ENCODE results near the gene ENAH. TPM values are rescaled to one million over a fixed set of nuclear protein-coding genes. Genes with fewer than 3 reads are reported as not detected.

Gene ENAH
- total RNA-seq, 1 experiment from 2014 or later = 285 TPM

DNA sequence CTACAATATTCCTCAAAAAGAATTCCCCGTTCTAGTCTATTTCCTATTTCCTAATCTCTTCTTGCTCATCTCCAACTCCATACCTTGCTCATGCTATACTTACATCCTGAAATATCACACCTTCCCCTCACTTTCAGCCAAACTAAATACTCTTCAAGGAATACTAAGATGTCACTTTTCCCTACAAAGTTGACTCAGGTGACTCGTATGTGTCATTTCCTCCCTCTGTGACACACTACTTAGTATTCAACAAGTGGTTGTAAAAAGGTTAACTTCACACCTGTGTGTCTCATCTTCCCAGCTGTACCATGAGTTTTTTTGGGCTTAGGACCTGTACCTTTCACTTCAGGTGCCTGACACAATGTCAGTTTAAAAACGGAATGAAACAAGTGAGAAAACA, 143.2 kb downstream of the ENAH start:
- Histone ChIP-seq H3K14ac (ENCODE audit: insufficient read depth, low read length) (no peak overlapping the region), H3T11ph (ENCODE audit: low read length) (no peak overlapping the region), H3K9ac (ENCODE audit: extremely low read depth, insufficient read length, low read length) (no peak overlapping the region), H4K8ac (replicated peaks; ENCODE audit: insufficient read length, low read depth, low read length) (no peak overlapping the region), H3K79me1 (ENCODE audit: insufficient read depth, low read depth, low read length, poor library complexity, severe bottlenecking) (no peaks in the 10 kb centered on the region), H2AK5ac (ENCODE audit: insufficient read length, low read length) (no peak overlapping the region), H3K4me2 (ENCODE audit: insufficient read depth, insufficient read length, low read length) (no peak overlapping the region), H3K4me1 (ENCODE audit: insufficient read depth, low read length) (peaks cover 6% of the 10 kb centered on the region; the same call in 1 of the 2 replicates), H3K56ac (ENCODE audit: insufficient read length, low read depth, low read length) (no peak overlapping the region), H4K5ac (ENCODE audit: insufficient read length, low read depth, low read length) (no peak overlapping the region), H2AFZ (ENCODE audit: low read length) (no peak overlapping the region), H2BK20ac (ENCODE audit: low read depth, low read length, poor library complexity, severe bottlenecking) (no peak overlapping the region), H3K4ac (ENCODE audit: low read depth, low read length) (no peak overlapping the region), H3K23ac (ENCODE audit: insufficient read length, low read depth, low read length) (no peak overlapping the region), H2BK12ac (ENCODE audit: insufficient read length, low read depth, low read length) (no peak overlapping the region), H3K27me3 (ENCODE audit: insufficient read depth, low read length) (no peaks in the 10 kb centered on the region), H3K18ac (ENCODE audit: insufficient read length, low read depth, low read length) (no peak overlapping the region), H3K27ac (ENCODE audit: insufficient read length, low read depth, low read length) (peak overlapping the region; percentile 68), H3K79me2 (ENCODE audit: insufficient read depth, low read length) (no peaks in the 10 kb centered on the region), H3K23me2 (ENCODE audit: insufficient read length, low read depth, low read length, poor library complexity, severe bottlenecking) (no peaks in the 10 kb centered on the region), H2BK5ac (ENCODE audit: insufficient read length, low read length) (no peak overlapping the region), H2BK15ac (ENCODE audit: low read depth, low read length) (no peak overlapping the region), H4K91ac (ENCODE audit: insufficient read length, low read depth, low read length) (no peak overlapping the region), H2BK120ac (ENCODE audit: low read depth, low read length, poor library complexity, severe bottlenecking) (no peak overlapping the region), H3K9me3 (ENCODE audit: control insufficient read depth, low read depth, low read length) (no peaks in the 10 kb centered on the region), H4K20me1 (ENCODE audit: control insufficient read depth, insufficient read depth, insufficient read length) (no peaks in the 10 kb centered on the region)
- no peak for TF ChIP-seq CTCF (conservative IDR thresholded peaks at IDR 0.05)
- DNase-seq = no peak
- H3K36me3 Mint-ChIP-seq (ENCODE audit: insufficient read depth in 1 of 3, low read depth in 3 of 3) = peaks cover 27 to 59% (median 58%) of the 10 kb centered on the region in 3 experiments
- H3K9me3 Mint-ChIP-seq = no peaks in the 10 kb centered on the region
- peaks cover 37 to 41% of the 10 kb centered on the region in 2 experiments for H3K4me1 Mint-ChIP-seq
- H3K27ac Mint-ChIP-seq = peak overlapping the region in 2 of 3 experiments; percentile 80 to 84; a peak in 5 of 7 replicates
- WGBS (ENCODE audit: extremely low coverage, insufficient read length, low lambda C conversion rate) = 100% methylated on average over 1 of the region's 3 CpGs
- no peak overlapping the region for H3K4me3 Mint-ChIP-seq
- H3K27me3 Mint-ChIP-seq (ENCODE audit: low read depth) = no peaks in the 10 kb centered on the region
